NOMO-1 (cell line): ENCODE results near the gene ENTPD7.
A peak's percentile ranks its signal among the peaks of the same experiment; 100 is the strongest.

Experiments used
- DNase-seq, 2 experiments: peaks; one replicate each; lab custom pipeline; 2025; ENCODE audit not compliant: unreplicated experiment in 2 of 2; lab: John Stamatoyannopoulos, UW

The ENTPD7 gene

GRCh38 chr10:99647601-99648151 lies 11.6 kb upstream of the ENTPD7 start:
- DNase-seq = no peak

GRCh38 chr10:99648717-99649116 lies 10.6 kb upstream of the ENTPD7 start:
- no peak for DNase-seq

- DNase-seq = no peak
These were observed 6.4 kb upstream of the ENTPD7 start for GRCh38 chr10:99652800-99653390.

GRCh38 chr10:99654390-99655175 lies 4.7 kb upstream of the ENTPD7 start:
- no peak for DNase-seq

DNA sequence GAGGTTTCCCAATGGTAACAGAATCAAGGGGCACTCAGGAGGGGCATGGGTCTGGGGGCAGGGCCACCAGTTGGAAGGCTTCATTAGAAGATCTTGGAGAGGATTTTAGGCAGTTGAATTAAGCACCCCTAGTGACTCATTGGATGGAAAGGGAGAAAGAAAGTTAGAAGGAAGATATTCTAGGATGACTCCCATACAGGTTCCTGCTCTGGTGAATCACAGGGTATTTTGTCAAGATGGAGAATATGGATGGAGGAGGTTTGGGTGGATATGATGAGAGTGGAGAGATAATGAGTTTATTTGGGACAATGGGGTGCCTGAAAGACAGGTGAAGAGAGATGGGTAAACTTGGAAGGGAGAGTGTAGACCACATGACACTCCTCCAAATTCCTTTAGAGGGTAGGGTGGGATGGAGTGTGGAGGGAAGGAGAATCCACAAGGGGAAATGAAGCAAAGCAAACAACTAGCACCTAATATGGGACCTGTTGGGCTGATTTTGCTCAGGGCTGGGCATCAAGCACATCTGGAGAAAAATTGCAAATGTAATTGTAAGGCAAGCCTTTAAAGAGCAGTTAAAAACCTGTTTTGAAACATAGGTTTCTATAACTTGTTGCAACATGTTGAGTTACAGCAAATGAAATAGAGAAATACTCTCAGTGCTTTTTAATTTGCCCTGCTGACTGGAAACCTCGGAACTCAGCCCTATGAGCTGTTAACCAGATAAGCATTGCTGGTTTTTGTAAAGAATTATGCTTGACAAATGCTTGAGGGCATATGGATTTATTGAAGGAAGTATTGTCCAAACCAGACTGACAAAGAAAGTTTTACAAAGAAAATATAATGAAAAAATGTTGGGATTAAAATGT lies 2.9 kb upstream of the ENTPD7 start:
- DNase-seq = peak; percentile 29 to 58

DNA sequence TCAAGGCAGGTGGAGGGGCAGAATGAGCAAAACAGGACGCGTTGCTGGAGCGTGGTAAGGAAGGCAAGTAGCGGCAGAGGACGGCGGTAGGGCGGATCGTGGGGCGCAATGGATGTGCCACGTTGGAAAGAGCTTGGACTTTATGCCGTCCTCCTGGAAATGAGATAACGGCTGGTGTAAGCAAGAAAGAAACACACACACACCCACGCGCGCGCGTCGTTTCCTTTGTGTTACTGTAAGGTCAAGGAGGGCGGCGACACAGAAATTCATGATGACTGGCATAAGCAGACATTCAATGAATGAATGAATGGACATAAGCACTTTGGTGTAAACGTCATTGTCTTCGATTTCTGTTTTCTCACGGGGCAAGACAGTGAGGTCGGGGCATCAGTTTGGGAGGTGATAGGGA lies 683 bp upstream of the ENTPD7 start:
- DNase-seq = no peak

DNA sequence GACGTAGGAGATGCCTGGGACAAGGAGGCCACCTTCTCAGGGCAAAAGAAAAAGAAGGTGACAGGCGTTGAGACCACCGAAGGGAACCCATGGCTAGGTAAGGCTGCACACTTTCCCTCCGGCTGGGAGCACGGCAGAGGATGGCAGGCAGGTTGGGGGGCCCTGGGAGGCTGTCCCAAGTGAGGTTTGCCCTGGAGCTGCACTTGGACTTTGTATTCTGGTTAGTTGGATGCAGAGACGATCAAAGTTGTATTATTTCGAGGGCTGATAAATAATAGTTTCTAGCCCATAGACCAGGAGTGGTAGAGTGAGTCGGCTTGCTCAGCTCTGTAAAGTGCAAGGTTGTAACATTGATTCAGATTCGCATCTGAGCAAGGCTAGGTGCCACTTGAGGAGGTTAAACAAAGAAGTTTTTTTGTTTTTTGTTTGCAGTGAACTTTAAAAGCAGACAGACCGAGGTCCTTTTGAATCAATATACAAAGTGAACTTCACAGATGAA lies 608 bp downstream of the ENTPD7 start:
- DNase-seq = no peak

DNA sequence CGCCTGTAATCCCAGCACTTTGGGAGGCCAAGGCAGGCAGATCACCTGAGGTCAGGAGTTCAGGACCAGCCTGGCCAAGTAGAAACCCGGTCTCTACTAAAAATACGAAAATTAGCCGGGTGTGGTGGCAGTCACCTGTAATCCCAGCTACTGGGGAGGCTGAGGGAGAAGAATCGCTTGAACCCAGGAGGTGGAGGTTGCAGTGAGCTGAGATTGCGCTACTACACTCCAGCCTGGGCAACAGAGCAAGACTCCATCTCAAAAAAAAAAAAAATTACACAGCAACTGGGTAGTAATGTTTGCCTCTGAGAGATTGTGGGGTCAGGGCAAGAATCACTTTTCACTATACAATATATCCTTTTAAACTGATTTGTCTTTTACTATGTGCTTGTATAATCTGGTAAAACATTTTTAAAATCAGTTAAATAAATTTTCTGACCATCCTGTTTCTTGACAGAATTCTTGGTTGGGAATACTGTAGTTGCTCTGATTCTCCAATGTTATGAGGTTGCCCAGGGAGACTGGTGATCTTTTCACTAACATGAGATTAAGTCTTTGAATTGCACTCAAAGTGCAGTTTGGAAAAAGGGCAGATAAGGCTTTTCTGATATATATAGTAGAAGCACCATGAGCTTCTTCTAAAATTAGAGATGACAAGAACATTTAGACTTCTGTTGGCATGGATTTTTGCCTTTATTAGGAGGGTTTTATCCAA lies 1.5 kb downstream of the ENTPD7 start:
- DNase-seq = no peak

- DNase-seq = no peak
These were observed 2.1 kb downstream of the ENTPD7 start for GRCh38 chr10:99661377-99661763.

DNA sequence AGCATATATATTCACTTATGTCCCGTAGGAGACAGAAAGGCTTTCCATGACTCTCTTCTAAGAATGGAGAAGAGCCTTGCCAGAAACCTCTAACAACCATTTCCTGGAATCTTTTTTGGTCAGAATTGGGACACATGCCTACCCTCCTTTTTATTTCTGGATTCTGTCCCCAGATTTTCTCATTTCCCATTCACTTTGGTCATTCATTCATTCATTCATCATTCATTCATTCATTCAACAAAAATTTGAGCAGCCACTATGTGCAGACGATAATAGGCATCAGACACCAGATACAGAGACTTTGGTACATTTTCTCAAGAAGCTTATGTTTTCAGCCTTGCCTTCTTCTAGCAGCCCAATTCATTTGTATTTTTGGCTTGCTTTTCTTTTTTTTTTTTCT lies 6.0 kb downstream of the ENTPD7 start:
- DNase-seq = no peak

DNA sequence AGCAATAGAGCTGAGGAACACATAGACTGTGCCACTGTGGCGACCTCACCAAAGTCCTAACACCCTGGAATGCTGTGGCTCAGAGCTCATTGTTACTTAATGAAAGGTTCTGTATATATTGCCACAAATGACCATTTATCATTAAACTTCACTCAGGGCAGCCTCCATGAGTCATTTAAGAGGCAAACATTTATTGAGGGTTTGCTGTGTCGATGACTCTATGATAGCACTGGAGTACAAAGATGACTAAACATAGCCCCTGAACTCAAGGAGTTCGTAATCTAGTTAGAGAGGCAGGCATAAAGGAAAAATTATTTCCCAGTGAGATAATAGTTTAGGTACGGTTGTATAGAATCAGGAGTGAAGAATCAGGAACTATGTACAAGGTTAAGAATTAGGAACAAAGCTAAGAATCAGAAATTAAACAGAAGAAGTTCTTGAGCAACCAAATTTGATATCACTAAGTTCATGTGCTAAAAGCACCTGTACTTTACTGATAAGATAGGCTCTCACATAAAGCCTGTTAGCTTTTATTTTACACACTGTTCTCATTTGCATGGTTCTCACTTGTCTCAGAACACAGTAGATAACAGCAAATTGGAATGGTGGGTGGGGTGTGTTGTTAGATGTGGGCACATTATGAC lies 7.9 kb downstream of the ENTPD7 start:
- no peak for DNase-seq

DNA sequence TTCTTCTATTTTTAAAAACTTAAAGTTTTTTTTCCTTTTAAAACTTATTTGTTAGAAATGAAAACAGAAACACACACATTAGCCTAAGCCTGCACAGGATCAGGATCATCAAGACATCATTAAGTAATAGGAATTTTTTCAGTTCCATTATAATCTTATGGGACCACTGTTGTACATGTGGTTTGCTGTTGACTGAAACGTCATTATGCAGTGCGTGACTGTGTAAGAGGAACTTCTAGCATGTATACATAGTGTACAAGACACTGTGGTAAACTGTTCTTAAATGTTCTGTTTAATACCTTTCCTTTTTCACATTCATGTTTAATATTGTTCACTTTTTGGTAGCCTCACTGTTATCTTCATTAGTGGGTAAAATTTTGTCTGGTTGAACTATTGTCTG lies 12.1 kb downstream of the ENTPD7 start:
- DNase-seq = peak in 1 of 2 experiments; percentile 18

- DNase-seq = no peak
These were observed 13.6 kb downstream of the ENTPD7 start for GRCh38 chr10:99672884-99673283.

- DNase-seq = peak in 1 of 2 experiments; percentile 29
These were observed 14.2 kb downstream of the ENTPD7 start for GRCh38 chr10:99673492-99673891.

DNA sequence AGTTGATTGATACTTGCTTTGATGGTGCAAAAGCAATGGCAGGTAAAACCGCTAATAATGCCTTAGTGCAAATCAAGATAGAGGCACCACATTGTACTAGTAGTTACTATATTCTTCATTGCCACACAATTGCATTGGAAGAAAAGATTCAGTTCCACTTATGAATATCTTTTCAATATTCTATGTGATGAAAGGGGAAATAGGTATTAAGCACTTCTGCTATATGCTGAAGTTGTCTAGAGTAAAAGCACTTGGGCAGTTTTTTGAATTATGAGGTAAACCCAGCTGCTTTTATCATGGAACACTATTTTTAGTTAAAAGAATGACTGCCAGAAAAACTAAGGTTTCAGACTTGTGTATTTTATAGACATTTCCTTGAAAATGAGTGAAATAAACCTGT lies 15.5 kb downstream of the ENTPD7 start:
- peak; percentile 62 to 94 for DNase-seq

- DNase-seq = no peak
These were observed 17.1 kb downstream of the ENTPD7 start for GRCh38 chr10:99676426-99676825.

GRCh38 chr10:99676895-99677294 lies 17.6 kb downstream of the ENTPD7 start:
- no peak for DNase-seq

DNA sequence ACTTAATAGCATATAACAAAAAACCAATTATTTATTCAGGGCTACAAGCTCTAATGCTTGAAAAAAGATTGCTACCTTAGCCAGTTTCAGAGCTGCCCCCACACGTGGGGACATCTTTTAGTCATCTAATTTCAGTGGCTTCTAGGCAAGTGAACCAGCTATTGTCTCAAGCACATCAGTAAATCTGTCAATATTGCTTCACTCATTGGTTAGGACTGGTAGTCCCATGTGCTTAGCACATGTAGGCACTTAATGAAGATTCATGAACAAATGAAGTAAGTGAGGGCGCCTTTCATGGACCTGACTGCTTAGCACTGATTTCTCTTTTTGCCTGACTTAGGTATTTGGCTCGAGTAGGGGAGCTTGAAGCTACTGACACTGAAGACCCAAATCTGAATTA lies 19.6 kb downstream of the ENTPD7 start:
- DNase-seq = no peak

DNA sequence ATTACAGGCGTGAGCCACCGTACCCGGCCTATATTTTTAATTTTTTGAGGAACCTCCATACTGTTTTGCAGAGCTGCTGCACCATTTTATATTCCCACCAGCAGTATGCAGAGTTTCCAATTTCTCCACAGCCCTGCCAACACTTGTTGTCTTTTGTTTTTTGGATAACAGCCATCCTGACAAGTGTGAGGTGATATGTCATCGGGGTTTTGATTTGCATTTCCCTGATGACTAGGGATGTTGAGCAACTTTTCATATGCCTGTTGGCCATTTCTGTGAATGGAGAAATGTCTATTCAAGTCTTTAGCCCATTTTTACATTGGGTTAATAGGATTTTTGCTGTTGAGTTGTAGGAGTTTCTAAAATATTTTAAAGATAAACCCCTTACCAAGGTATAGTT lies 22.2 kb downstream of the ENTPD7 start:
- DNase-seq = peak in 1 of 2 experiments; percentile 7

DNA sequence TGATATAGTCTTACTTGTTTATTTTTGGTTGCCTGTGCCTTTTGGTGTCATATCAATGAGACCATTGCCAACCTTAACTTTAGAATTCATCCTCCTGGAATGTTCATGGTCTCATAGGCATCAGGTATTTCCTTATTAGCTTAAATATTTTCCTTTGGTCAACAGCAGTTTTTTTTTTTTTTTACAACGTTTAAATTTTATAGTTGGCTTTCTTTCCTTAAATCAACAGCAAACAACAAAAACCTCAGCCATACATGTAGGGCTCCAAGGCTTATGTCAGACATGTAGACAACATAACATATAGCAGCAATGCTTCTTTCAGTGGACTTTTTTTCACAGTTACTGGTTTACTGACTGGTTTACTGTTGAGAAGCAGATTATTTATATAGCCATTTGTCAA lies 22.7 kb downstream of the ENTPD7 start:
- DNase-seq = no peak
